HG03469 (cell line): ENCODE data around the gene PLAC9.
"Not testable (repeated sequence)": the region's sequence is repeated elsewhere in the genome, so short reads cannot be mapped to it uniquely, and the experiment has no call there.

ENCODE experiments used
- ATAC-seq: cut with Tn5 transposase; IDR thresholded peaks from one replicate; pipeline ENCODE4 v1.9.1; 2021; ENCODE audit warnings: mild to moderate bottlenecking, moderate library complexity, moderate number of reproducible peaks; ENCODE audit not compliant: unreplicated experiment

The PLAC9 gene, protein sequence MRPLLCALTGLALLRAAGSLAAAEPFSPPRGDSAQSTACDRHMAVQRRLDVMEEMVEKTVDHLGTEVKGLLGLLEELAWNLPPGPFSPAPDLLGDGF

DNA sequence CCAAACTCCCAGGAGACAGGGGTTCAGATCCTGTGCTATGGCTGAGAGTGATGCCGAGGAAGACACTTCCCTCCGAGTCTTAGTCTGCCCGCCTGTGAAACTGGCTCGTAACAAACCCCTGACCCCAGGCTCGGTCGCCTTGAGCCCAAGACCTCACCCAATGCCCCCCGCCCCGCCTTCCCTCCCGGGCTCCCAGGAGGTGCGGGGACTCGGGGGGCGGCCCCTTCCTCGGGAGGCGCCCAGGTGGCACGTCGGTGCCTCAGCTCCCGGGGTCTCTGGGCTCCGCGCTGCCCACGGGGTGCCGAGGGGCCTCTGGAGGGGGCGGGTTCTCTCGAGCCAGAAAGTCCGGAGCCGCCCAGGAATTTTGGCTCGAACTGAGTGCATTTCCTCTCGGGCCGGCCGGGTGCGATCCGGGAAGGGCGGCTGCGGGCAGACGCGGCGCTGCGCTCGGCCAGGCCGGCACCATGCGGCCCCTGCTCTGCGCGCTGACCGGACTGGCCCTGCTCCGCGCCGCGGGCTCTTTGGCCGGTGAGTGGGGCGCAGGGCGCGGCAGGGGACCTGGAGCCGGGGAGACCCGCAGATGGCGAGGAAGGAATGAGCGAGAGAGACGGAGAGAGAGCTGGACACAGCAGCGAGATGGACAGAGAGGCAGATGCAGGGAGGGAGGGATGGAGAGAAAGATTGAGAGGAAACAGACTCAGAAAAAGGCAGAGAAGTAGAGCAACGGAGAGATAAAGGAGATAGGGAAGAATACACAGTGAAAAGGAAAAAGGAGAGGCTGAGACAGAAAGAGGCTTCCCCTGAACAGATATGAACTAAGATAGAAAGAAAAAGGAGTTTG, at the start of gene PLAC9:
Gene PLAC9 (plus strand): TSS at position 432 of the 841 bp plus-strand sequence. CDS start 33 bp downstream, at position 465.
- ATAC-seq: no peak

DNA sequence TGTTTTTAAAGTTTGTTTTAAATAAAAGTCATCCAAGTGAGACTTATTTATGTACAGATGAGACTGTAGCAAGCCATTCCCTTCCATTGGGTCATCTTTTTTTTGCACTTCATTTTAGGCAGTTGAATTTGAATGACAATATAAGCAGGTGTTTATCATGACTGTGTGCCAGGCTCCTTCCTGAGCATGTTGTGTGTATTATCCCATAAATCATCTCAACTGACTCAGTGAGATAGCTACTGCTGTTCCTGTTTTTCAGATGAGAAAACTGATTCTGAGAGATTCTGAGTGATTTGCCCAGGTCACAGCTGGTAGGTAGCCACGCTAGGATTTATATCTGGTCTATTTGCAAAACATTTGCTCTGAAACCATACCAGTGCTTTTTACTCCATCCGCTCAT, 42.4 kb upstream of the PLAC9 start:
- ATAC-seq: no peak

DNA sequence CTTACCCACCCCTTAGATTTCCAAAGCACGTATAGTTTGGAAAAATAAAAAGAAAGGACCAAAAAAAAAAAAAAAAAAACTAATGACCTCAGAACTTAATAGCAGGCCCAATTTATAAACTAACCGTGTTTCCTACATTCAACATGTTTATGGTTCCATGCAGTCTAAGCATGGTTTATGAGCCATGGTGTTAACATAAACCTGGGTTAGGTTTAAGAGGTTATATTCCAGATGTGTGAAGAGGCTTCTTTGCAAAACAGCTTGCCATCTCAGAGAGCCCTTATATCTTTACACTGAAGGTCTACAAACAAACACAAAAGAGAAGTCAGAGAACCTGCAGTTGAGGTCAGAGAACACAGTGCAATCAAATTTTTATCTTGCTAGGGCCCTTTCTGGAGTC, 38.3 kb upstream of the PLAC9 start:
- no peak for ATAC-seq

DNA sequence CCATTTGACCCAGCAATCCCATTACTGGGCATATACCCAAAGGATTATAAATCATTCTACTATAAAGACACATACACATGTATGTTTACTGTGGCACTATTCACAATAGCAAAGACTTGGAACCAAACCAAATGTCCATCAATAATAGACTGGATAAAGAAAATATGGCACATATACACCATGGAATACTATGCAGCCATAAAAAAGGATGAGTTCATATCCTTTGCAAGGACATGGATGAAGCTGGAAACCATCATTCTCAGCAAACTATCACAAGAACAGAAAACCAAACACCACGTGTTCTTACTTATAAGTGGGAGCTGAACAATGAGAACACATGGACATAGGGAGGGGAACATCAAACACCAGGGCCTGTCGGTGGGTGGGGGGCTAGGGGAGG, 34.3 kb upstream of the PLAC9 start:
- not testable (repeated sequence) for ATAC-seq

DNA sequence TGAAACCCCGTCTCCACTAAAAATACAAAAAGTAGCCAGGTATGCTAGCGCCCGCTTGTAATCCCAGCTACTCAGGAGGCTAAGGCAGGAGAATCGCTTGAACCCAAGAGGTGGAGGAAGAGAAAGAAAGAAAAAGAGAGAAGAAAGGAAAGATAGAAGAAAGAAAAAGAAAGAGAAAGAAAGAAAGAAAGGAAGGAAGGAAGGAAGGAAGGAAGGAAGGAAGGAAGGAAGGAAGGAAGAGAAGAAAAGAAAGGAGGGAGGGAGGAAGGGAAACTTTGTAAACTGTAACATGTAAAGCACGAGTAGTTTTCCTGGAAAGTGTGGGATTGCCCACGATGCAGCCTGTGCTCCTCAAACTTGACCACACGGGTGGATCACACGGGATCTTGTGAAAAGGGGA, 33.2 kb upstream of the PLAC9 start:
- ATAC-seq: not testable (repeated sequence)

DNA sequence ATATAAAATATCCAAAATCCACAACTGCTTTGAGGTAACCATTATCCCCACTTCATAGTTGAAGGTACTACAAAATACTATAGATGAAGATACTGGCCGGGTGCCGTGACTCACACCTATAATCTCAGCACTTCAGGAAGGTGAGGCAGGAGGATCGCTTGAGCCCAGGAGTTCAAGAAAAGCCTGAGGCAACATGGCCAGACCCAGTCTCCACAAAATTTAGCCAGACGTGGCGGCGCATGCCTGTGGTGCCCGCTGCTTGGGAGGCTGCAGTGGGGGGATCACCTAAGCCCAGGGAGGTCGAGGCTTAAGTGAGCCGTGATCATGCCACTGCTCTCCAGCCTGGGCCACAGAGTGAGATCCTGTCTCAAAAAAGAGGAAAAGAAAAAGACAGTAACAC, 32.4 kb upstream of the PLAC9 start:
- no peak for ATAC-seq

DNA sequence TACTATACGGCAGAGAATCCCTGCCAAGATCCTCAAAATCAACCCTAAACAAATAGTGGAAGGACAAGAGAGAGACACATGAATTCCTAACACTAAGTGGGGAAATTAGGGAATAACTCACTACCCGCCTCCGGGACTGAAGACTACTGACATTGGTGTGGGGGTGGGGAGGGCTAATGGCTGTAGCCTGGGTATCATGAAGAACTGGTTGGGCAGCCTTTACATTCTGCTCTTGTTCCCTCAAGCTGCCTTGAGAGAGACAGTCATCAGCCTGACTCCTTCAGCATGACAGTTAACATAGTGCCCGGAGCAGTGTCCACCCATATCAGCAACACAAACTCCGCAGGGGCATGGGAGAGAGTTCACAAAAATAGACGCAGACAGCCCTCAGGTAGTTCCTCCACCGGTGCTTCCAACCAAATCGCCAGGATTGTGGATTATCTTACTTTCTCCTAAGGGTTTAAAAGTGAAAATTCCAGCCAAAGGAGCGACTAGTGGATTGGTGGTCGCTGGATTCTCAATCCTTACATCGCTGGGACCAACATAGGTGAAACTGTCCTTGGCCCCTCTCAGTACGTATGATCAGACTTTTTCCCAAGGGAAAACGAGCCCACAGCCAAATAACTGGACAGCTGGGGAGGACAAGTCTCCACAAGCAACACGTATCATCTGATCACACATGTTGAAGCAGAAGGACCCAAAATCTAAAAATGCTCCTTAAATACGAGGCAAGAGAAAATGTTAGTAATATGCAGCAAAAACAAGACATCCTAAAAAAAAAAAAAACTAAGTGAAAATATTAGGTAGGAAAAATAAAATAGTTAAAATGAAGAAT, 31.5 kb upstream of the PLAC9 start:
- ATAC-seq: no peak

DNA sequence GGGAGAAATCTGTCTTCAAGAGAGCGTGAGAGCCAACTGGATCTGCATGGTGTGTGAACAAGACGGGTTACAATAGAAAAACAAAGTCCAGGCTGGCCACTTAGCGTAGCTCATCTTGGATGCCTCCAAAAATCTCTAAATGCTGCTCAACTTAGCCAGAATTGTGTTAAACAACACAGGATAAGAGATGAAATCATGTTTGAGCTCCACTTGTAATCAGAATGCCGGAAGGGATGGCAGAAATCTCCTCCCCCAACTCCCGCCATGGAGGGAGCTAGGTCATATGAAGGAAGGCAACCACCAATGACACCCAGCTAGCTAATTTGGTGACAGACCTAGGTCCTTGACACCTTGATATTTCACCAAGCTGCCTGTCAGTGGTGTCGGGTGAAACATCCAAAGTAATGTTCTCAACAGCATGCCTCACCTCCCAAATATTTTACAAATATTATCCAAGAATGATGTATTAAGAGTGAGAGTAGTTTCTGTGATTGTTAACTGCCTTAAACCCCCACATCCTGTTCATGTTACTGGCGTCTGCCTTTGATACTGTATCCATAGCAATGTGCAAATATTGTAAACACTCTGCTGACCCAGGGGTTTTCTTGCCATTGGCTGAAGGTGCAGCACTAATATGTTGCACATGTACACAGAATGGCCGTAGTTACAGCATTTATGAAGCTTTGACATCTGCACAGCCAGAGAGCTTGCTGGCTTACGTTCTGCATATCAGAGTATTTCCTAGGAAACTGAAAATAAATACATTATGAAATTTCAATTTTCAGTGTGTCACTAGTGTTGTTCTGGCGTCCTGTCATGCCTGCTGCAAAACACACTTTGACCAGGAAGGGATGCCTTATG, 28.2 kb upstream of the PLAC9 start:
- ATAC-seq: no peak

DNA sequence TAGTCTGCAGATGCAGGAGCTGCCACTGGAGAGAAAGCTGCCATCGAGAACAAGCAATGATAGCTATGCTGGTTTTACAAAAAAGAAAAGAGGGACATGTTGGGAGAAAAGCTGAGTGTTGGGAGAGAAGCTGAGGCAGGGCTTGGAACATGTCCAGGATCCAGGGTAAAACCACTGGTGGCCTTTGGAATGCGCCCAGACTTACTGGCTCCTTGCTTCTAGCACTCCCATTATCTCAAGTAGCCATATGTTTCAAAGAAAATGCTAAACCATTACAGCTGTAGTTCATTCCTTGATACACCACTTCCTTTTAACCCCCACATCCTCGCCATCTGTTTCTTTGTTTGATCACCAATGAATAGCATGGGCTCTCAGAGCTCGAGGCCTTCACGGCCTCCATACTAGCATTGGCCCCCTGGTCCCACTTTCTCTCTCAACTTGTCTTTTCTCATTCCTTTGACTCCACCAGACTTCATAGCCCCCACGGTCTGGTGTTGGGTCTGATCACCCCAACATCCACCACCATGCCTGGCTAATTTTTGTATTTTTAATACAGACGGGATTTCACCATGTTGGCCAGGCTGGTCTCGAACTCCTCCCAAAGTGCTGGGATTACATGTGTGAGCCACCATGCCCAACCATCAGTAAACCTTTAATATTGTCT, 23.8 kb upstream of the PLAC9 start:
- no peak for ATAC-seq

DNA sequence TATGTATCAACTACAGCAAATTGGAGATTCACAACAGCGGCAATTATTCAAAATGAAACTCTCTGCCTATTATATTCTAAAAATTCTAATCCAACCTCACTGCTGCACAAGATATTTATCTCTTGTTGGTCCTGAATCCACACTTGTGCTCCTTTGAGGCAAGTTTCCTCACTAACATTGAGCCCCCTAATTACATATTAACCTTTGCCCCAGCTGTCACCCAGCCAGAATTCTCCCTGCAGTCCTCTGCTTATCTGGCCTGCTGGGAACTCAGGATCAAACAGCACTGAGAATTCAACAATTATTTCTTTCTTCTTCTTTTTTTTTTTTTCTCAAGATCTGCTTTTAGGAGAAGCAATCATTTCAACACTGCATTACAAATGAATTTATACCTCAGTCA, 21.5 kb upstream of the PLAC9 start:
- no peak for ATAC-seq

DNA sequence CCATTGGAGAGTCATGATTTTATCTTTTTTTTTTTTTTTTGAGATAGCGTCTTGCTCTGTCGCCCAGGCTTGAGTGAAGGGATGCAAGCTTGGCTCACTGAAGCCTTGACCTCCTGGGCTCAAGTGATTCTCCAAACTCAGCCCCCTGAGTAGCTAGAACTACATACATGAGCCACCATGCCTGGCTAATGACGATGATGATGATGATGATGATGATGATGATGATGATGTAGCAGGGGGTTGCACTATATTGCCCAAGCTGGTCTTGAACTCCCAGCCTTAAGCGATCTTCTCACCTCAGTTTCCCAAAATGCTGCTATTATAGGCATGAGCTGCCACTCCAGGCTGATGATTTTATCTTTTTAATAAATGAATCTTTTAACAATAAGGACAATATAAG, 13.9 kb upstream of the PLAC9 start:
- no peak for ATAC-seq

DNA sequence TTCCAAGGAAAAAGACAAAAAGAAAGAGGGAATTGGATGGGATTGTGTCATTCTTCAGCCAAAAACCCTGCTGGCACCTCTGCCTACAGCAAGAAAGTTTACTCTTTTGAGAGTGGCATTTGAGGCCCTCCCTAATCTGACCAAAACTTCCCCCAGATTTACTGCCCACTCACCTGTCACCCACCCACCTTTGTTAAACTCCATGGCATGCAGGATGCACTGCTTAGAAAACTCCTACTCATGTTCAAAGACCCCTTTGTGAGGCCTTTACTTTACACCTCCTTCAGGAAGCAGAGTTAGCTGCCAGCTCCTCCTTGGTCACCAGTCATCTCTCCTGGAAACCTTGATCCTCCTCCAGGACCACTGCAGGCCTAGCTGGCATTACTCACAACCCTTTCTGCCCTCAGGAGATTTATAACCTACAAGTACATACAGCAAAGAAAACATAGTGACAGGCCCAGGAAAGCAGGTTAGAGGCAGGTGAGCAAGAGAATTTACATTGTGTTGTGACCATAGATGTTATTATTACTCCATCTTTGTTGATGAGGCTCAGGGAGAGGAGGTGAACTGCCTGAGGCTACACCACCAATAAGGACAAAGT, 10.3 kb upstream of the PLAC9 start:
- ATAC-seq: no peak

DNA sequence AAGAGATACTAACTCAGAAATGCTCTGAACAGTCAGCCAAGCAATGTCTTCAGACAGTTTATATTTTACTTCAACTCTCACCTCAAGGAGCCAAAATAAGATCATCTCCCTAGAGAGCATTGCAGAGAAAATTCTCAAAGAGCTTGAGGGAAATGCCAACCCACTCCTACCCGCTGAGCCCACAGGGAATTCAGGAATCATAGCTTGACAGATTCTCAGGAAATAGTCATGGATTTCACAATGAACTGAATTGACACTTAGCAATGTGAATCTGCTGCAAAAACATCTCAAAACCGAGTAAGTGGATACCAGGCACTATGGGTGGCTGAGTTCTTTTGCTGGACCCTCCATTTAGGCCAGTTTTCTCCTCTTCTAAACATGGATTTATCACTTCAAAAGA, 9.8 kb upstream of the PLAC9 start:
- ATAC-seq: no peak

DNA sequence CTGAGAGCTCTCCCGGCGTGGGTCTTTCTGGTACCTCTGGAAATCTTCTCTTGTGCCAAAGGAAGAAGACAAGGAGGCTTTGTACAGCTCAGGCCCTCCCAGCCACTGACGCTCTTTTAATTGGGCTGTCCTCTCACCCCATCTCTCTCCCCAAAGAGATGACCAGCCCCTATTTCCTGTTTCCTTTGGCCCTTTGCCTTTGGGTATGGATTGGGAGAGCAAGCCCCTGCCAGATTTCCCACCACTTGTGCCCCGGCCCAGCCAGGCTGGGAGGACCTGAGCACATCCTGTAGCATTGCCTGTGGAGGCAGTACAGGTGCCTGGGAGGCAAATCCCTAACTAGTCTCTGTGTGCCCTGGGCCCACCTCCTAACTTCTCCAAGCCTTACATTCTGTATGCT, 5.7 kb upstream of the PLAC9 start:
- no peak for ATAC-seq

DNA sequence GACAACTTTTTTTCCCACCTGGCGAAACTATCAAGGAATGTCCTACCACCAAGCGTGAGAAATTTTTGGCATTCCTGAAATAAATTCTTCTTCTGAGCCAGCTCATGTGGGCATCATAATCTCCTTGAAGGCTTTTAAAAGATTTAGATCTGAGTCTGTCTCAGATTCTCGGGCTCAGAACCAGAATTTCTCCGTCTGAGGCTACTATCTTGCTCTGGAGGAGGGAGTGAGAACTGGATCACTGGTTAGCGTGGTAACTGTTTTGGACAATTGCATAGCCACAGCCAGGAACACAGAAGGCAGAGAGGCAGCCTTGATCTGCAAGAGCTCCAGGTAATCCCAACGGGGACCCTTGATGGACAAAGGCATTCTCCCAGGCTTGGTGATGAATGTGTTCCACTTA, 1.0 kb upstream of the PLAC9 start:
- ATAC-seq: no peak

DNA sequence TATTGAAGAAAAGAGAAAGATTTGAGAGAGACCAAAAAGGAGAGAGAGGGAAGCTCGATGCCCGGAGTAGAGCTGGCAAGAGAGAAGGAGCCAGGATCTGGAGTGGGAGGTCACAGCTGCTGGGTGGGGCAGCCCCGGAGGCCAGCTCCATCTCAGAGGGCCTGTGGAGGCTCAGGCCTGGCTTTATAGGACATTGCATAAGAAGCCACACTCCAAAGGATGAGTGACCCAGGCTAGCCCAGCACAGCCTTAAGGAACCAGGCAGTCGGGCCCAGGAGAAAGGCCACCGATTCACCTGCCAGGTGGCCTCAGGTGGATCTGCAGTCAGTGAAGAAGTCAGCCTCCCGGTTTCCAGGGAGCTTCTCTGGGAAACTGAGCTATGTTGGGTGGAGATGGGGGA, 676 bp downstream of the PLAC9 start:
- no peak for ATAC-seq

DNA sequence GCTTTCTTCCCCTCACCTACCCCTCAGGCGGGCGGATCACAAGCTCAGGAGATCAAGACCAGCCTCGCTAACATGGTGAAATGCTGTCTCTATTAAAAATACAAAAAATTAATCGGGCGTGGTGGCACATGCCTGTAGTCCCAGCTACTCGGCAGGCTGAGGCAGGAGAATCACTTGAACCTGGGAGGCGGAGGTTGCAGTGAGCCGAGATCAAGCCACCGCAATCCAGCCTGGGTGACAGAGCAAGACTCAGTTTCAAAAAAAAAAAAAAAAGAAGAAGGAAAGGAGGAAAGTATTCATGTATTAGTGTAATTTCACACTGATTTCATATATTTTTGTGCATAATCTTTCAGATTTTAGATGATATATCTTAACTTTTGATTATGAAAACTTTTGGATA, 1.2 kb downstream of the PLAC9 start:
- ATAC-seq: not testable (repeated sequence)

DNA sequence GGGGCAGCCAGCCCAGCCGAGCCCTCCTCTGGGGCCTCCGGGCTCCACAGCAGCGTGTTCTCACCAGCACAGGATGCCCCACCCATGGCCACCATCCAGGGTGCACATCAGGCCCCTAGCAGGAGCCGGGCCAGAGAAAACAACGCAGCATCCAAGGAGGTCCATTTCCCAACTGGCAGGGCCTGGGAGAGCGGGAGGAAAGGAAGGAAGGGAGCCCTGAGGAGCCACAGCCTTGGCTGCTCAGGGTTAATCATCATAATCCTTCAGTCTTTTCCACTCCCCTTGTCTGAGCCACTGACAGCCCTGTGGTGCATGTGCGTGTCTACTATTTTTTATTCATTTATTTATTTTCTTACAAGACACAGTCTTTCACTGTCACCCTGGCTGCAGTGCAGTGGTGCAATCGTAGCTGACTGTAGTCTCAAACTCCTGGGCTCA, 3.6 kb downstream of the PLAC9 start:
- ATAC-seq: no peak

DNA sequence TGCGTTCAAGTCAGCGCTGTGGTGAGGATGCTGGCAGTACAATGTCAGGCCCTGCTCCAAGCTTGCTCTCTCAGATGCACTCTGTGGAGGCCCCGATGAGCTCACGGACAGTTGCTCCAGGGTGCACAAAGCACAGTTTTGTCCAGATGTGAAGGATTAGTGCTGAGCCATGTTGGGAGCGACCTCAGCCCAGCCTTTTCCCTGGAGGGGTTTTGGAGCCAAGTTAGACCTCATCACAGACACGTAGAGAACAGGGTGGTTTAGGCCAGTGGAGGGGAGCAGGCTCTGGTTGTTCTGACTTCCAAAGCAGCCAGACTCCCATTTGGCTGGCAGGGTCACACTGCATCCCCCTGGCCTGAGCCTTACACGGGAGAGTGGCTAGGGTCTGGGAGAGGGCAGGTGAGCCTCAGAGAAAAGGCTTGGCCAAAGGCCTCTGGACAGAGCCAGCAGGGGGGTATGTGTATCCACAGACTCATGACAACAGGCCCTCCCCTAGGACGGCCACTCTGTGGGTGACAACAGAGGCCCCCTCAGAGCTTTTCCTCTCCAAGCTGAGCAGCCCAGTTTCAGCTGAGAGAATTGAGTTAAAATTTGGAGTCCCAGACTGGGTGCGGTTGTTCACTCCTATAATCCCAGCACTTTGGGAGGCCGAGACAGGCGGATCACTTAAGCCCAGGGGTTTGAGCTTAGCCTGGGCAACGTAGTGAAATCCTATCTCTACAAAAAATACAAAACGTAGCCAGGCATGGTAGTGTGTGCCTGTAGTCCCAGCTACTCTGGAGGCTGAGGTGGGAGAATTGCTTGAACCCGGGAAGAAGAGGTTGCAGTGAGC, 4.7 kb downstream of the PLAC9 start:
- no peak for ATAC-seq
